GM19324 (cell line): ENCODE results near the gene CCDC146.
A peak's percentile ranks its signal among the peaks of the same experiment; 100 is the strongest.
"Not testable (repeated sequence)": the region's sequence is repeated elsewhere in the genome, so short reads cannot be mapped to it uniquely, and the experiment has no call there.

Source experiments
- ATAC-seq: cut with Tn5 transposase; IDR thresholded peaks from one replicate; pipeline ENCODE4 v1.9.1; 2021; ENCODE audit warnings: mild to moderate bottlenecking, moderate library complexity; ENCODE audit not compliant: unreplicated experiment, low FRiP score

CCDC146 gene

GRCh38 chr7:77327067-77327931 is 204.9 kb downstream of the CCDC146 start:
- no peak for ATAC-seq

- no peak for ATAC-seq
Measured at GRCh38 chr7:77327932-77328628, 205.7 kb downstream of the CCDC146 start.

DNA sequence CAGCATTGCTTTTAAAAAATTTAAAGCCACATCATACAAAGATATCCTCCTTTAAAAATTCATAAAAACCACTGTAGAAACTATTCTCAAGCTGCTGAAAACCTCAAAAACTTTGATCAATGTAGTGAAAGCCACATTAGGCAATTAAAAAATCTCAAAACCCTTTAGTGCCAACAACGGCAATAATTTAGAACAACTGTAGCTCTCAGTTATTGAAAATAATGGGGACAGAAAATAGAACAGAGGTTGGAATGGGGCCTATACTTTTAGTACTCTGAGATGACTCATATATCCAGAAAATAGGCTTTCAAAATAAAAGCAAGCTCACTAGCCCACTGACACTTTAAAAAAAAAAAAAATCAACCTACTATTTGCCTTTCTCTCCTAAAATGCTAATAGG is 206.3 kb downstream of the CCDC146 start:
- ATAC-seq, result no peak

DNA sequence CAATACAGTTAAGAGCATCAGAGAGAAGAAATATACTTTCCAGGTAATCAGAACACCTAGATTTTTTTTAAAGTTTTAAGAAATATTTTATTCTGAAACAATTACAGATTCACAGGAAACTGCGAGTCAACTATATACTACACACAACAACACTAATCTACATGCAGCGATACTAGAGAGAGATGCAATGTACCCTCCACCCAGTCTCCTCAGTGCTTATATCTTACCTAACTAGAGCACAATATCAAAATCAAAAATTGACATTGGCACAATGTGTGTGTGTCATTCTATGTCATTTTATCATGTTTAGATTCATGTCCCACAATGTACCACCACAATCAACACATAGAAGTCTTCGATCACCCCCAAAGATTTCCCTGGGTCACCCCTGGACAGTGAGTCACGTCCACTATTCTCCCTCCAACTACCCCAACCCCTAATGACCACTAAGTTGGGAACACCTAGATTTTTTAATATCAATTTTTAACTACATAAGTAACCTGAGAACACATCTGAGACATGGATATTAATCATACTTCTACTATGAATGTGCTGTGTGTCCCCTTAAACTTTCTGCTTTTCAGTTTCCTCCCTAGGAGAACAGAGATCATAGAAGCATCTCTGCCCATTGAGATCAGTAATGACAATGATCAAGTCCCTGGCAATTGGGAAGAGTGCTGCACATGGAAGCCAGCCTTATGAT is 207.2 kb downstream of the CCDC146 start:
- ATAC-seq, result no peak

DNA sequence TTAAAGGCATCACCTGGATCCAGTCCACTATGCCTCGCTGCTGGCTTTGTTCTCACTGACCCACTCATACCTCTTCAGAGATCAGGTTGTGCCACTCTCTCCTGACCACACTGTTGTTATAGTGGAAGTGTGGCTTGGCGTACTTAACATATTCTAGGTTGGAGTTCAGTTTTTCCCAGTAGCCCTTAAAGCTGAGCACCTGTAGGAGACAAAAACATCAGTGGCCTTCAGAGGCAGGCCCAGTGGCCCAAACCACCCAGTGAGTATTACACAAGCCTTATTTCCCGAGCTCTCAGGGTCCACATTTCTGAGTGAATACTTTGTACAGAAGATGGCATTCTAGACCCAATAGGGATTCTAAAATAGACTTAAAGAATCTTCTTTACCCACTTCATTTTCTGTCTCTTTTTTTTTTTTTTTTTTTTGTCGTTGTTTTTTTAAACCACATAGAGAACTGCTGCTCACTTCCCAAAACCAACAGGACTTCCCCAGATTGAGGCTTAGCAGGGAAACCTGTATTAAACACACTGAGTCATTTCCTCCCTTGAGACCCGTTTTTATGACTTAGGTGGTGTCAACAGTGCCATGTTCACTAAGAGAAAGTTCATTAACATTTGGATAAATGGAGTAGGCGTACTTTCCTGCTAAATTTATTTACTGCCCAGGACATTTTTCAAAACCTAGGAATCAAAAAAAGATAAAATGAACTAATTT is 207.9 kb downstream of the CCDC146 start:
- ATAC-seq, result no peak

- ATAC-seq, result peak; percentile 79
Measured at GRCh38 chr7:77331938-77332695, 209.7 kb downstream of the CCDC146 start.

GRCh38 chr7:77334039-77334438 is 211.6 kb downstream of the CCDC146 start:
- not testable (repeated sequence) for ATAC-seq

GRCh38 chr7:77335581-77335980 is 213.2 kb downstream of the CCDC146 start:
- ATAC-seq, result no peak

- no peak for ATAC-seq
Measured at GRCh38 chr7:77337456-77337990, 215.1 kb downstream of the CCDC146 start.

- ATAC-seq, result no peak
Measured at GRCh38 chr7:77338260-77338659, 215.8 kb downstream of the CCDC146 start.

DNA sequence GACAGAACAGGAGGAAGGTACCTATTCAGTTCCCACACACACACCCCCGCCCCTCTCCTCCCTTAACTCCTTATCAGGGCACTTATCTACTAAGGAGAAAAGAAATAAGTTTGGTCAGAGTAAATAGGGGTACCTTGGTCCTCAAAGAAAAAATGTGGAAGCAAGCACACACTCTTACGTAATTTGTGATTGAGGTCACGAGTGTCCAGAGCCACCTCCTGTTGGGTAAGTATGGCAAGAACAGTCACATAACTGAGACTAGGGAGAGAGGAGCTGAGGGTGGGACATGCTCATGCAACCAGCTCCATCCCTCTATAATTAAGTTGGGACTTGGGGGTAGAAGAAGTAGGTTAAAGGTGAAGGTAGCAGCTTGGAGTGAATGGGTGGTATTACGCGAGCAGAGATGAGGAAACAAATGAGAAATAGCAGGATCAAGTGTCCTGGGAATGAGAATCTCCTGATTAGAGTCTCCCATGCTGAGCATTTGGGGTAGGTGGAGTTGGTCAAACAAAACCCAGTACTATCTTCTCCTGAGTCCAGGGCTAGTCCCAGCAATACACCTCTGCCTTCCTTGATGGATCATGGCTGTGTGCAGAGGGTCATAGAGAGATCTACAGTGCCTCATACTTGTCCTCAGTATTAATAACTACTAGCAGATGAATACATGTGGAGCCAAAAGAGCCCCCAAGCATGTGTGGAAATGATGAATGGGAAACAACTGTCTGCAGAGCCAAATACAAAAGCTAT is 216.6 kb downstream of the CCDC146 start:
- no peak for ATAC-seq

- no peak for ATAC-seq
Measured at GRCh38 chr7:77339726-77340125, 217.3 kb downstream of the CCDC146 start.
